ENCODE data around the gene FUS. TPM values are rescaled to one million over a fixed set of nuclear protein-coding genes. Genes with fewer than 3 reads are reported as not detected.

The FUS gene
- total and polyA plus RNA-seq, 9 of the 15 experiments (the other 6 are each of a cell fraction or from before 2014, with no cell fraction given), result 43.9 to 575 (median 87.2) TPM

DNA sequence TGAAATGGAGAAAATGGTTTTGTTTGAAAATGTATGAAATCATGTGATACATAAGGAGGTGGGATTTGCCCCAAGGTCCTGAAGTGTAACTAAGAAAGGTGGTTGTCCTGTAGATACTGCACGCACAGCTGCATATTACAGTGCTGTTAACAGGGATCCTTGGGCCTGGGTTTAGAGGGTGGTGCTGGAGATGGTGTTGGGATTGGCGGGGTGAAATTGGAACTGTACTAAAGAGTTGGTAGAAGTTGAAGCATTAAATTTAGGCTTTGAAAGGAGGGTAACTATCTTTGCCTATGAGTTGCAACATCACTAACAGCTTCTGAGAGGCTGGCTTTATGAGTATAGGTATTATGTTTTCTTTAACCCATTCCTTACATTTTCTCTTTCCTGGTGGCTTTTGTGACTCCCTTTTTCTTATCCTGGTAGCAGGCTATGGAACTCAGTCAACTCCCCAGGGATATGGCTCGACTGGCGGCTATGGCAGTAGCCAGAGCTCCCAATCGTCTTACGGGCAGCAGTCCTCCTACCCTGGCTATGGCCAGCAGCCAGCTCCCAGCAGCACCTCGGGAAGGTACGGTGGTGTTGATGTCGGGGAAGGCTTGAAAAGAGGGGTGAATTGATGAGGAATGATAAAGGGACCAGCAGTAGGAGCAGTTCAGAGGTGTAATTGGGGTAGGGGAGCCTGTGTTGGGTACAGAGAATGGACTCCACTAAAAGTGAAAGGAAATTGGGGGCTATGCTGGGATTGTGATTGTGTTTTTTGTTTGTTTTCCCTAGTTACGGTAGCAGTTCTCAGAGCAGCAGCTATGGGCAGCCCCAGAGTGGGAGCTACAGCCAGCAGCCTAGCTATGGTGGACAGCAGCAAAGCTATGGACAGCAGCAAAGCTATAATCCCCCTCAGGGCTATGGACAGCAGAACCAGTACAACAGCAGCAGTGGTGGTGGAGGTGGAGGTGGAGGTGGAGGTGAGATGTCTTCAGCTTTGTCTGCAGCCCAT lies 3.8 kb downstream of the FUS start:
- peak overlapping the region; percentile 87; the same call in 1 of the 2 replicates for H3K4me2 ChIP-seq (ENCODE audit: insufficient read depth, low read length)
- ChIA-PET CTCF (ENCODE audit: low intra/inter-chr PET ratio) (no interaction called here), POLR2A (interaction anchor here (0.6 to 3.5 kb wide), 10 partner anchors 11 to 230 kb away, joined by 3 to 31 read pairs (median 4); no protein-coding TSS in a partner anchor)
- peak overlapping the region; percentile 81; the same call in 1 of the 2 replicates for H3K4me3 ChIP-seq
- peaks cover 95% of the 10 kb centered on the region for H3K79me2 ChIP-seq (ENCODE audit: control insufficient read depth, insufficient read depth, low read length)
- FAIRE-seq (no peak), ATAC-seq (no peak), DNase-seq (ENCODE audit: extremely low read depth in 1 of 4, low spot score in 3 of 4) (peak in 1 of 4 experiments; percentile 24)
- peaks cover 8% of the 10 kb centered on the region for H3K9me1 ChIP-seq (ENCODE audit: control insufficient read depth, insufficient read depth, low read length)
- WGBS (ENCODE audit: insufficient coverage, low coverage, missing lambda C conversion rate), result 92% methylated on average over 10 of the region's 10 CpGs
- peak overlapping the region; percentile 8 to 61; a peak in 2 of 4 replicates for H3K9ac ChIP-seq (ENCODE audit: insufficient read depth in 1 of 2, low read depth in 2 of 2, low read length in 2 of 2)
- no peak for TF ChIP-seq EWSR1 (IDR thresholded peaks at IDR 0.05; ENCODE audit: borderline replicate concordance, low read depth, partially characterized antibody)
- TF ChIP-seq, protein P1, sequence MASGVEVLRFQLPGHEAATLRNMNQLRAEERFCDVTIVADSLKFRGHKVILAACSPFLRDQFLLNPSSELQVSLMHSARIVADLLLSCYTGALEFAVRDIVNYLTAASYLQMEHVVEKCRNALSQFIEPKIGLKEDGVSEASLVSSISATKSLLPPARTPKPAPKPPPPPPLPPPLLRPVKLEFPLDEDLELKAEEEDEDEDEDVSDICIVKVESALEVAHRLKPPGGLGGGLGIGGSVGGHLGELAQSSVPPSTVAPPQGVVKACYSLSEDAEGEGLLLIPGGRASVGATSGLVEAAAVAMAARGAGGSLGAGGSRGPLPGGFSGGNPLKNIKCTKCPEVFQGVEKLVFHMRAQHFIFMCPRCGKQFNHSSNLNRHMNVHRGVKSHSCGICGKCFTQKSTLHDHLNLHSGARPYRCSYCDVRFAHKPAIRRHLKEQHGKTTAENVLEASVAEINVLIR (CRISPR knock-in tag; IDR thresholded peaks at IDR 0.05), result no peak
- peak; percentile 42; the same call in 1 of the 2 replicates for TF ChIP-seq POLR2A (conservative IDR thresholded peaks at IDR 0.05)
- TF ChIP-seq ETS2 (tag; IDR thresholded peaks at IDR 0.05; ENCODE audit: borderline replicate concordance, poor library complexity, severe bottlenecking), result no peak
- no peak for TF ChIP-seq NR1H2 (CRISPR knock-in tag; IDR thresholded peaks at IDR 0.05)
- TF ChIP-seq HDAC1 (IDR thresholded peaks at IDR 0.05), result no peak
- TF ChIP-seq, protein P2, sequence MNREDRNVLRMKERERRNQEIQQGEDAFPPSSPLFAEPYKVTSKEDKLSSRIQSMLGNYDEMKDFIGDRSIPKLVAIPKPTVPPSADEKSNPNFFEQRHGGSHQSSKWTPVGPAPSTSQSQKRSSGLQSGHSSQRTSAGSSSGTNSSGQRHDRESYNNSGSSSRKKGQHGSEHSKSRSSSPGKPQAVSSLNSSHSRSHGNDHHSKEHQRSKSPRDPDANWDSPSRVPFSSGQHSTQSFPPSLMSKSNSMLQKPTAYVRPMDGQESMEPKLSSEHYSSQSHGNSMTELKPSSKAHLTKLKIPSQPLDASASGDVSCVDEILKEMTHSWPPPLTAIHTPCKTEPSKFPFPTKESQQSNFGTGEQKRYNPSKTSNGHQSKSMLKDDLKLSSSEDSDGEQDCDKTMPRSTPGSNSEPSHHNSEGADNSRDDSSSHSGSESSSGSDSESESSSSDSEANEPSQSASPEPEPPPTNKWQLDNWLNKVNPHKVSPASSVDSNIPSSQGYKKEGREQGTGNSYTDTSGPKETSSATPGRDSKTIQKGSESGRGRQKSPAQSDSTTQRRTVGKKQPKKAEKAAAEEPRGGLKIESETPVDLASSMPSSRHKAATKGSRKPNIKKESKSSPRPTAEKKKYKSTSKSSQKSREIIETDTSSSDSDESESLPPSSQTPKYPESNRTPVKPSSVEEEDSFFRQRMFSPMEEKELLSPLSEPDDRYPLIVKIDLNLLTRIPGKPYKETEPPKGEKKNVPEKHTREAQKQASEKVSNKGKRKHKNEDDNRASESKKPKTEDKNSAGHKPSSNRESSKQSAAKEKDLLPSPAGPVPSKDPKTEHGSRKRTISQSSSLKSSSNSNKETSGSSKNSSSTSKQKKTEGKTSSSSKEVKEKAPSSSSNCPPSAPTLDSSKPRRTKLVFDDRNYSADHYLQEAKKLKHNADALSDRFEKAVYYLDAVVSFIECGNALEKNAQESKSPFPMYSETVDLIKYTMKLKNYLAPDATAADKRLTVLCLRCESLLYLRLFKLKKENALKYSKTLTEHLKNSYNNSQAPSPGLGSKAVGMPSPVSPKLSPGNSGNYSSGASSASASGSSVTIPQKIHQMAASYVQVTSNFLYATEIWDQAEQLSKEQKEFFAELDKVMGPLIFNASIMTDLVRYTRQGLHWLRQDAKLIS (CRISPR knock-in tag; IDR thresholded peaks at IDR 0.05), result 0 out of 2 replicates have a peak, but pooled peaks have one; percentile 40
- no peak for TF ChIP-seq NCOA1 (IDR thresholded peaks at IDR 0.05; ENCODE audit: low read depth)
- no peak for TF ChIP-seq HDAC3 (IDR thresholded peaks at IDR 0.05; ENCODE audit: borderline replicate concordance, partially characterized antibody)
- peak; percentile 69; the same call in 1 of the 2 replicates for TF ChIP-seq KAT7 (CRISPR knock-in tag; IDR thresholded peaks at IDR 0.05; ENCODE audit: borderline replicate concordance)
- 0 out of 4 replicates have a peak, but pooled peaks of 1 of the 2 experiments have one; percentile 18 for TF ChIP-seq FOXA3 (CRISPR knock-in tag; conservative IDR thresholded peaks at IDR 0.05 in 1 of 2, IDR thresholded peaks at IDR 0.05 in 1 of 2)
- H3K4me1 ChIP-seq (replicated peaks in 1 of 2; ENCODE audit: control insufficient read depth in 2 of 2, insufficient read depth in 2 of 2, low read length in 2 of 2), result peaks cover 18 to 22% of the 10 kb centered on the region in 2 experiments
- no peaks in the 10 kb centered on the region for H3K9me3 ChIP-seq (replicated peaks; ENCODE audit: control insufficient read depth, insufficient read depth, low read depth, low read length)
- H2AFZ ChIP-seq (ENCODE audit: low read depth, low read length), result no peak overlapping the region
- no TSS peak for BruUV-seq (replicated peaks)
- H3K36me3 ChIP-seq (ENCODE audit: control insufficient read depth, insufficient read depth, low read length), result peaks cover 76% of the 10 kb centered on the region
- intact Hi-C loops (cut with micrococcal nuclease) (loop anchor here (10.0 kb wide), 1 partner anchor 261 kb away; the partner anchor contains the start of gene ZNF843), in situ Hi-C loops (cut with MboI) (no loop called here)
- H4K20me1 ChIP-seq (replicated peaks; ENCODE audit: control insufficient read depth, insufficient read depth, low read length), result peaks cover 49% of the 10 kb centered on the region
- peak overlapping the region; percentile 33; the same call in 1 of the 3 replicates for H3K27ac ChIP-seq (ENCODE audit: extremely low read depth, low read depth, low read length)
- H3K27me3 ChIP-seq (ENCODE audit: control insufficient read depth in 2 of 2, insufficient read depth in 2 of 2, low read length in 2 of 2), result no peaks in the 10 kb centered on the region; a peak in 1 of 5 replicates
